Mucosa of descending colon (tissue), 3 donors: Measurements from ENCODE around the gene SPOCK1. TPM values are rescaled to one million over a fixed set of nuclear protein-coding genes. Genes with fewer than 3 reads are reported as not detected.
A peak's percentile ranks its signal among the peaks of the same experiment; 100 is the strongest.

ENCODE experiments used
- ATAC-seq: fragments of 200-7000 bp; cut with Tn5 transposase; one replicate; pipeline ENCODE4 v1.9.1; 2020; ENCODE audit warnings: mild to moderate bottlenecking, moderate library complexity
- DNase-seq, 3 donors: peaks; one replicate each; pipeline ENCODE4 v3.0.0-alpha.2; 2020
- H3K36me3 ChIP-seq: fragments of 200-600 bp; one replicate; pipeline ENCODE4 v1.8.0; 2021; ENCODE audit warnings: low read depth, mild to moderate bottlenecking
- H3K4me1 ChIP-seq: fragments of 200-600 bp; one replicate; pipeline ENCODE4 v1.8.0; 2021; ENCODE audit warnings: low read depth, mild to moderate bottlenecking
- H3K4me3 ChIP-seq: fragments of 200-600 bp; one replicate; pipeline ENCODE4 v1.8.0; 2021; ENCODE audit warnings: mild to moderate bottlenecking
- H3K9me3 ChIP-seq: fragments of 200-600 bp; one replicate; pipeline ENCODE4 v1.8.0; 2021; ENCODE audit warnings: mild to moderate bottlenecking
- intact Hi-C, 2 donors: fragments of 100-400 bp; cut with DNase I in 1 of 2; cut with micrococcal nuclease in 1 of 2; formaldehyde crosslinking; loops; one replicate each; pipeline versions ENCODE4 v1.11.0 to v1.11.1; 2022; cut with DNase I, micrococcal nuclease
- total RNA-seq, 3 donors: library from RNA; stranded (reverse); fragmentation: NEBNext Ultra II Directional in 2 of 3; extraction: Animal tissue kit (Norgen Biotek cat#: 25700) in 2 of 3; gene quantifications; one replicate each; pipeline versions ENCODE4 v1.2.1 to v1.2.4, GENCODE V29; 2021 to 2023
- TF ChIP-seq, protein P1 (sequence below): fragments of 200-600 bp; IDR thresholded peaks from one replicate; pipeline ENCODE4 v1.8.0; 2022; ENCODE audit warnings: antibody characterized with exemption, mild to moderate bottlenecking
- donor health status: DM: no; HTN: no; CAD: no; lungs with moderate emphysema.
- donor health status: DM: no; HTN: no; CAD: no.
- donor health status: DM: no; HTN: yes; CAD: no.

Gene SPOCK1
- total RNA-seq, 3 donors from 2014 or later = 1.8 to 55.5 (median 7.9) TPM

GRCh38 chr5:137296213-137296781 lies 202.8 kb downstream of the SPOCK1 start:
- Histone ChIP-seq H3K4me1 (no peaks in the 10 kb centered on the region), H3K36me3 (no peaks in the 10 kb centered on the region), H3K9me3 (no peaks in the 10 kb centered on the region), H3K4me3 (no peak overlapping the region)
- DNase-seq (no peak), ATAC-seq (no peak)
- TF ChIP-seq, protein P1, sequence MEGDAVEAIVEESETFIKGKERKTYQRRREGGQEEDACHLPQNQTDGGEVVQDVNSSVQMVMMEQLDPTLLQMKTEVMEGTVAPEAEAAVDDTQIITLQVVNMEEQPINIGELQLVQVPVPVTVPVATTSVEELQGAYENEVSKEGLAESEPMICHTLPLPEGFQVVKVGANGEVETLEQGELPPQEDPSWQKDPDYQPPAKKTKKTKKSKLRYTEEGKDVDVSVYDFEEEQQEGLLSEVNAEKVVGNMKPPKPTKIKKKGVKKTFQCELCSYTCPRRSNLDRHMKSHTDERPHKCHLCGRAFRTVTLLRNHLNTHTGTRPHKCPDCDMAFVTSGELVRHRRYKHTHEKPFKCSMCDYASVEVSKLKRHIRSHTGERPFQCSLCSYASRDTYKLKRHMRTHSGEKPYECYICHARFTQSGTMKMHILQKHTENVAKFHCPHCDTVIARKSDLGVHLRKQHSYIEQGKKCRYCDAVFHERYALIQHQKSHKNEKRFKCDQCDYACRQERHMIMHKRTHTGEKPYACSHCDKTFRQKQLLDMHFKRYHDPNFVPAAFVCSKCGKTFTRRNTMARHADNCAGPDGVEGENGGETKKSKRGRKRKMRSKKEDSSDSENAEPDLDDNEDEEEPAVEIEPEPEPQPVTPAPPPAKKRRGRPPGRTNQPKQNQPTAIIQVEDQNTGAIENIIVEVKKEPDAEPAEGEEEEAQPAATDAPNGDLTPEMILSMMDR = no peak
- intact Hi-C loops = no loop called here

- intact Hi-C loops = no loop called here
- DNase-seq (no peak), ATAC-seq (no peak)
- Histone ChIP-seq H3K4me3 (no peak overlapping the region), H3K4me1 (no peaks in the 10 kb centered on the region), H3K36me3 (no peaks in the 10 kb centered on the region), H3K9me3 (no peaks in the 10 kb centered on the region)
- TF ChIP-seq, protein P1 = no peak
These were observed 204.5 kb downstream of the SPOCK1 start for GRCh38 chr5:137294604-137295003.

- DNase-seq (peak in 1 of 3 donors; percentile 52), ATAC-seq (peak; percentile 82)
- TF ChIP-seq, protein P1 = no peak
- H3K36me3 ChIP-seq = no peaks in the 10 kb centered on the region
- intact Hi-C loops = no loop called here
- H3K4me1 ChIP-seq = no peaks in the 10 kb centered on the region
- no peaks in the 10 kb centered on the region for H3K9me3 ChIP-seq
- no peak overlapping the region for H3K4me3 ChIP-seq
These were observed 206.6 kb downstream of the SPOCK1 start for GRCh38 chr5:137292461-137293027.

DNA sequence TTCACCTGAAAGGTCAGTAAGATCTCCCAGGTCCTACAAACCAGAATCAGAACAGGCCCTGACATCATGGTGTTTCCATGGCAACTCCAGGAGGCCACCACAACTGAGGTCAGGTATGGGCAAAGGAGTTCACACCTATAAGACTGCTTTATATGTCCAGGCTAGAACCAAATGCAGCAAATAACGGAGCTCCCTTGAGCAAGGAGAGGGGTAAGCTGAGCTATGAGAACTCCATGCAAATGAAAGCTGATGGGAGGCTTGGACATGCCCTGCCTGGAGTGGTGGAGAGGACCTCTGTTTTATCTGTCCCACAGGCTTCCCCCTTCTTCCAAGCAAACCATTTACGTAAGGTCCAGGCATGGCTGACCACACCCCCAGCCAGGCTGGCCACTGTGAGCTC lies 207.7 kb downstream of the SPOCK1 start:
- Histone ChIP-seq H3K9me3 (no peaks in the 10 kb centered on the region), H3K36me3 (no peaks in the 10 kb centered on the region), H3K4me1 (no peaks in the 10 kb centered on the region), H3K4me3 (no peak overlapping the region)
- TF ChIP-seq, protein P1 = no peak
- DNase-seq (no peak), ATAC-seq (no peak)
- intact Hi-C loops = no loop called here

DNA sequence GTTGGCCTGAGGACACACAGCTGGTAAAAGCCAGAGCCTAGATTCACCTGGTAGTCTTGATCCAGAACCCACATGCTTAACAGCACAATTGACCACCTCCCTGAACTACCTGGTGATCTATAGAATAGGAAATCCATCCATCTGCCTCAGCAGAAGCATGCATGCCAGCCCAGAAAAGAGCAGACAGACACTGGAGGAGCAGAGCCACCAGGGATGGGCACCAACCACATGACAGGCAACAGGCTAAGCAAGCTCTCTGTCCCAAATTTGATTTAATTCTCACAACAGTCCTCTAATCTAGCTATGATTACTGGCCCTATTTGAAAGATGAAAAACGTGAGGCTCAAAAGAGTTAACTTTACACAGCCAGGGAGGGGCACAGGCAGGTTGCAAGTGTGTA lies 208.1 kb downstream of the SPOCK1 start:
- Histone ChIP-seq H3K4me3 (no peak overlapping the region), H3K9me3 (no peaks in the 10 kb centered on the region), H3K36me3 (no peaks in the 10 kb centered on the region), H3K4me1 (no peaks in the 10 kb centered on the region)
- intact Hi-C loops = no loop called here
- ATAC-seq (no peak), DNase-seq (no peak)
- TF ChIP-seq, protein P1 = no peak
